ENCODE measurements around the gene MAPK12. TPM values are rescaled to one million over a fixed set of nuclear protein-coding genes. Genes with fewer than 3 reads are reported as not detected.

The MAPK12 gene
- total and polyA plus RNA-seq, 9 of the 15 experiments (the other 6 are each of a cell fraction or from before 2014, with no cell fraction given): 0.79 to 71.5 (median 32.8) TPM

- TF ChIP-seq ZNF436 (CRISPR knock-in tag; IDR thresholded peaks at IDR 0.05) (no peak), FOXK2 (conservative IDR thresholded peaks at IDR 0.05 in 1 of 2, IDR thresholded peaks at IDR 0.05 in 1 of 2; ENCODE audit: low read depth in 2 of 2) (no peak), NFE2 (IDR thresholded peaks at IDR 0.05; ENCODE audit: low read depth) (peak; percentile 92), ILK (tag; IDR thresholded peaks at IDR 0.05; ENCODE audit: borderline replicate concordance, low read depth) (no peak), SP2 (IDR thresholded peaks at IDR 0.05; ENCODE audit: extremely low read depth, low read depth, low read length, poor library complexity, severe bottlenecking) (no peak), BRF2 (IDR thresholded peaks at IDR 0.05; ENCODE audit: borderline replicate concordance, insufficient read depth, insufficient read length) (no peak), BHLHE40 (IDR thresholded peaks at IDR 0.05; ENCODE audit: low read length) (peak; percentile 46; the same call in 1 of the 2 replicates), ZNF165 (CRISPR knock-in tag; IDR thresholded peaks at IDR 0.05; ENCODE audit: borderline replicate concordance) (no peak), CBFB (CRISPR knock-in tag; IDR thresholded peaks at IDR 0.05) (no peak), TFAP4 (CRISPR knock-in tag; IDR thresholded peaks at IDR 0.05; ENCODE audit: borderline replicate concordance) (peak; percentile 38; the same call in 1 of the 2 replicates), ZNF830 (CRISPR knock-in tag; IDR thresholded peaks at IDR 0.05) (no peak), ZBTB7A (IDR thresholded peaks at IDR 0.05; ENCODE audit: borderline replicate concordance, control insufficient read depth, low read depth, low read length) (peak; percentile 15; the same call in 1 of the 2 replicates), CAMTA2 (CRISPR knock-in tag; conservative IDR thresholded peaks at IDR 0.05) (no peak), PHF20 (IDR thresholded peaks at IDR 0.05; ENCODE audit: partially characterized antibody) (peak; percentile 39), TCFL5 (CRISPR knock-in tag; conservative IDR thresholded peaks at IDR 0.05) (no peak), ZNF507 (tag; conservative IDR thresholded peaks at IDR 0.05) (no peak), C11orf30 (IDR thresholded peaks at IDR 0.05; ENCODE audit: low read depth) (peak; percentile 71)
These were observed 1.0 kb upstream of the MAPK12 start (continued) for GRCh38 chr22:50262460-50262911.
